Mesendoderm (in vitro differentiated cells): ENCODE data around the gene UBE2I.

Experiments used
- DNase-seq: peaks from one replicate; pipeline ENCODE4 v3.0.0; 2013
- H2AK5ac ChIP-seq: 2 replicates; pipeline ENCODE4 v1.6.1; 2013; ENCODE audit warnings: low read length, inconsistent platforms
- H2BK120ac ChIP-seq: 2 replicates; pipeline ENCODE4 v1.6.1; 2013; ENCODE audit warnings: low read depth, mild to moderate bottlenecking, low read length, moderate library complexity, mixed read lengths
- H2BK15ac ChIP-seq: replicated peaks from 2 replicates; pipeline ENCODE4 v1.6.1; 2013; ENCODE audit warnings: low read depth, mild to moderate bottlenecking, moderate library complexity
- H2BK5ac ChIP-seq: 2 replicates; pipeline ENCODE4 v1.6.1; 2013; ENCODE audit warnings: low read length, inconsistent platforms
- H3K18ac ChIP-seq: 2 replicates; pipeline ENCODE4 v1.6.1; 2013; ENCODE audit warnings: mild to moderate bottlenecking, low read length, mixed read lengths
- H3K23ac ChIP-seq: one replicate; pipeline ENCODE4 v1.6.1; 2013; ENCODE audit warnings: low read length
- H3K27ac ChIP-seq: 2 replicates; pipeline ENCODE4 v1.5.1; 2013; ENCODE audit warnings: low read depth, mild to moderate bottlenecking, inconsistent platforms, low read length, moderate library complexity
- H3K27me3 ChIP-seq: 2 replicates; pipeline ENCODE4 v1.6.1; 2013; ENCODE audit warnings: low read length, control low read depth, mild to moderate bottlenecking, inconsistent platforms; ENCODE audit not compliant: insufficient read depth, poor library complexity
- H3K36me3 ChIP-seq: 2 replicates; pipeline ENCODE4 v1.6.1; 2013; ENCODE audit warnings: low read length, inconsistent platforms; ENCODE audit not compliant: control insufficient read depth, insufficient read depth
- H3K4ac ChIP-seq: one replicate; pipeline ENCODE4 v1.6.1; 2013; ENCODE audit warnings: low read depth, mild to moderate bottlenecking, low read length, moderate library complexity
- H3K4me1 ChIP-seq: 2 replicates; pipeline ENCODE4 v1.6.1; 2013; ENCODE audit warnings: low read depth, low read length, inconsistent platforms; ENCODE audit not compliant: control insufficient read depth
- H3K4me2 ChIP-seq: 2 replicates; pipeline ENCODE4 v1.6.1; 2013; ENCODE audit warnings: low read length
- H3K4me3 ChIP-seq: 2 replicates; pipeline ENCODE4 v1.5.1; 2013; ENCODE audit warnings: mild to moderate bottlenecking, low read length
- H3K56ac ChIP-seq: one replicate; pipeline ENCODE4 v1.6.1; 2013; ENCODE audit warnings: low read length
- H3K79me1 ChIP-seq: 2 replicates; pipeline ENCODE4 v1.6.1; 2013; ENCODE audit warnings: low read length, inconsistent platforms
- H3K79me2 ChIP-seq: 2 replicates; pipeline ENCODE4 v1.6.1; 2013; ENCODE audit warnings: mild to moderate bottlenecking, low read length; ENCODE audit not compliant: control insufficient read depth, insufficient read depth
- H3K9ac ChIP-seq: 2 replicates; pipeline ENCODE4 v1.6.1; 2013; ENCODE audit warnings: low read length, inconsistent platforms
- H4K5ac ChIP-seq: one replicate; pipeline ENCODE4 v1.6.1; 2013; ENCODE audit warnings: low read length
- H4K8ac ChIP-seq: one replicate; pipeline ENCODE4 v1.6.1; 2013; ENCODE audit warnings: low read depth, mild to moderate bottlenecking, control low read depth, low read length, moderate library complexity
- WGBS: extraction: QIAGEN DNeasy Blood & Tissue Kit; methylation state at CpG from one replicate; pipeline ENCODE4 v1.1.7; 2013; ENCODE audit warnings: low lambda C conversion rate, missing lambda C conversion rate; ENCODE audit not compliant: insufficient coverage; ENCODE audit errors: extremely low coverage; 5-methylcytosine and 5-hydroxymethylcytosine counted together

UBE2I gene

GRCh38 chr16:1347286-1347855 lies 37.9 kb downstream of the UBE2I start:
- Histone ChIP-seq H3K79me2 (peaks cover 9% of the 10 kb centered on the region), H4K5ac (no peak overlapping the region), H3K56ac (no peak overlapping the region), H3K27me3 (no peaks in the 10 kb centered on the region), H2BK5ac (no peak overlapping the region), H3K4me1 (no peaks in the 10 kb centered on the region), H4K8ac (no peak overlapping the region), H3K9ac (no peak overlapping the region), H2BK15ac (no peak overlapping the region), H3K23ac (no peak overlapping the region), H3K4me3 (no peak overlapping the region), H2BK120ac (no peak overlapping the region), H3K27ac (no peak overlapping the region), H3K36me3 (no peaks in the 10 kb centered on the region), H2AK5ac (no peak overlapping the region), H3K79me1 (peaks cover 13% of the 10 kb centered on the region), H3K4me2 (no peak overlapping the region), H3K4ac (no peak overlapping the region), H3K18ac (no peak overlapping the region)
- no CpG with 5 or more reads among the region's 31 CpGs for WGBS
- DNase-seq: no peak

GRCh38 chr16:1347962-1348361 lies 38.5 kb downstream of the UBE2I start:
- Histone ChIP-seq H3K9ac (no peak overlapping the region), H2AK5ac (no peak overlapping the region), H3K18ac (no peak overlapping the region), H3K36me3 (no peaks in the 10 kb centered on the region), H4K5ac (no peak overlapping the region), H3K56ac (no peak overlapping the region), H3K79me2 (peaks cover 10% of the 10 kb centered on the region), H3K27me3 (no peaks in the 10 kb centered on the region), H2BK5ac (no peak overlapping the region), H4K8ac (no peak overlapping the region), H3K4me1 (peaks cover 2% of the 10 kb centered on the region), H2BK120ac (no peak overlapping the region), H2BK15ac (no peak overlapping the region), H3K79me1 (peaks cover 16% of the 10 kb centered on the region), H3K4me3 (no peak overlapping the region), H3K4me2 (no peak overlapping the region), H3K23ac (no peak overlapping the region), H3K27ac (no peak overlapping the region), H3K4ac (no peak overlapping the region)
- no peak for DNase-seq
- no CpG with 5 or more reads among the region's 29 CpGs for WGBS

- Histone ChIP-seq H3K79me2 (peaks cover 10% of the 10 kb centered on the region), H3K4ac (no peak overlapping the region), H4K8ac (no peak overlapping the region), H2BK120ac (no peak overlapping the region), H2AK5ac (no peak overlapping the region), H3K23ac (no peak overlapping the region), H3K4me1 (peaks cover 2% of the 10 kb centered on the region), H3K36me3 (no peaks in the 10 kb centered on the region), H2BK5ac (no peak overlapping the region), H3K27ac (no peak overlapping the region), H3K18ac (no peak overlapping the region), H3K79me1 (peaks cover 18% of the 10 kb centered on the region), H3K4me3 (no peak overlapping the region), H3K9ac (no peak overlapping the region), H3K56ac (no peak overlapping the region), H3K4me2 (no peak overlapping the region), H3K27me3 (no peaks in the 10 kb centered on the region), H2BK15ac (no peak overlapping the region), H4K5ac (no peak overlapping the region)
- DNase-seq: no peak
- WGBS: no CpG with 5 or more reads among the region's 15 CpGs
These were observed 39.0 kb downstream of the UBE2I start for GRCh38 chr16:1348441-1348840.

- H2BK120ac ChIP-seq: no peak overlapping the region
- H3K79me2 ChIP-seq: peaks cover 10% of the 10 kb centered on the region
- H3K4me3 ChIP-seq: no peak overlapping the region
- WGBS: no CpG with 5 or more reads among the region's 14 CpGs
- H2AK5ac ChIP-seq: no peak overlapping the region
- no peak overlapping the region for H2BK15ac ChIP-seq
- H3K4me2 ChIP-seq: no peak overlapping the region
- H3K36me3 ChIP-seq: no peaks in the 10 kb centered on the region
- no peak overlapping the region for H3K4ac ChIP-seq
- H3K9ac ChIP-seq: no peak overlapping the region
- H3K27ac ChIP-seq: no peak overlapping the region
- H4K8ac ChIP-seq: no peak overlapping the region
- H3K18ac ChIP-seq: no peak overlapping the region
- H3K4me1 ChIP-seq: peaks cover 2% of the 10 kb centered on the region
- H3K56ac ChIP-seq: no peak overlapping the region
- H2BK5ac ChIP-seq: no peak overlapping the region
- DNase-seq: no peak
- H4K5ac ChIP-seq: no peak overlapping the region
- H3K23ac ChIP-seq: no peak overlapping the region
- H3K79me1 ChIP-seq: peaks cover 18% of the 10 kb centered on the region
- H3K27me3 ChIP-seq: no peaks in the 10 kb centered on the region
These were observed 39.5 kb downstream of the UBE2I start for GRCh38 chr16:1348926-1349325.

- no CpG with 5 or more reads among the region's 16 CpGs for WGBS
- H3K9ac ChIP-seq: no peak overlapping the region
- no peak overlapping the region for H2BK120ac ChIP-seq
- H3K56ac ChIP-seq: no peak overlapping the region
- H3K36me3 ChIP-seq: no peaks in the 10 kb centered on the region
- H3K27me3 ChIP-seq: no peaks in the 10 kb centered on the region
- H2BK5ac ChIP-seq: no peak overlapping the region
- H3K18ac ChIP-seq: no peak overlapping the region
- no peak overlapping the region for H3K4ac ChIP-seq
- no peak overlapping the region for H2BK15ac ChIP-seq
- H3K4me3 ChIP-seq: no peak overlapping the region
- H3K23ac ChIP-seq: no peak overlapping the region
- H3K4me1 ChIP-seq: peaks cover 2% of the 10 kb centered on the region
- peaks cover 18% of the 10 kb centered on the region for H3K79me1 ChIP-seq
- H2AK5ac ChIP-seq: no peak overlapping the region
- DNase-seq: no peak
- H3K4me2 ChIP-seq: no peak overlapping the region
- H4K5ac ChIP-seq: no peak overlapping the region
- no peak overlapping the region for H3K27ac ChIP-seq
- H3K79me2 ChIP-seq: peaks cover 10% of the 10 kb centered on the region
- H4K8ac ChIP-seq: no peak overlapping the region
These were observed 39.9 kb downstream of the UBE2I start for GRCh38 chr16:1349351-1349750.

GRCh38 chr16:1349951-1350350 lies 40.5 kb downstream of the UBE2I start:
- Histone ChIP-seq H3K36me3 (no peaks in the 10 kb centered on the region), H2AK5ac (no peak overlapping the region), H3K4me2 (no peak overlapping the region), H3K4ac (no peak overlapping the region), H4K5ac (no peak overlapping the region), H4K8ac (no peak overlapping the region), H2BK5ac (no peak overlapping the region), H3K27ac (no peak overlapping the region), H3K79me2 (peaks cover 10% of the 10 kb centered on the region), H3K27me3 (no peaks in the 10 kb centered on the region), H3K9ac (no peak overlapping the region), H3K4me1 (peaks cover 2% of the 10 kb centered on the region), H2BK120ac (no peak overlapping the region), H3K4me3 (no peak overlapping the region), H3K79me1 (peaks cover 18% of the 10 kb centered on the region), H2BK15ac (no peak overlapping the region), H3K56ac (no peak overlapping the region), H3K18ac (no peak overlapping the region), H3K23ac (no peak overlapping the region)
- no CpG with 5 or more reads among the region's 17 CpGs for WGBS
- DNase-seq: no peak
